ENCODE results near the gene RINT1. TPM values are rescaled to one million over a fixed set of nuclear protein-coding genes. Genes with fewer than 3 reads are reported as not detected.
"Not testable (repeated sequence)": the region's sequence is repeated elsewhere in the genome, so short reads cannot be mapped to it uniquely, and the experiment has no call there.

The RINT1 gene
- total RNA-seq, 2 experiments from 2014 or later = 21.7 to 22.5 TPM

DNA sequence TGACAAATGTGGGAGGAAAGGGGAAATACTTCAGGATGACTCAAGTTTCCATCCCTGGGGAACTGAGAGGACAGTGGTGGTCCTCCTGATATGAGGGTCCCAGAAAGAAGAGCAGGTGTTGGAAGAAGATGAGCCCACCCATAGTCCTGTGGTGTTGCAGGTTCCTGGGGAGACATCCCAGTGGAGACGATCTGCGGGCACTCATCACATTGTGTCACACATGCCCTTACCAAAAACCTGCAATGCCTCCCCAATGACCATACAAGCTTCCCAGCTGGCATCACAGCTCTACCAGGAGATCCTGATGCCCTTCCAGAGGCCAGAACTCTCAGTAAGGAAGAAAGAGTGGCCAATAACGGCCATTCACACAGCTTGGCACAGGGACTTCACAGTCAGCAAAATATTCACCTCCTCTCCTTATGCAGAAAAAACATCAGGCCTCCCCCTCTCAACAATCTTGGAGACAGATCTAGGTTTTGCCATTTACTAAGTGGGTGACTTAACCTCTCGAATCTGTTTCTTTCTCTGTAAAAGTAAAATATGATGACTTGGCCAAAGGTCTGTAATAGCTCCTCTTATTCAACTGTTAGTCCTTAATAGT lies 19.0 kb upstream of the RINT1 start:
- no peak for ATAC-seq
- ChIA-PET CTCF (no interaction called here), POLR2A (no interaction called here)
- Mint-ChIP-seq H3K36me3 (ENCODE audit: low read depth) (peaks cover 39% of the 10 kb centered on the region), H3K4me3 (no peak overlapping the region), H3K27ac (peak overlapping the region; percentile 65), H3K4me1 (ENCODE audit: low read depth) (peaks cover 26% of the 10 kb centered on the region), H3K27me3 (no peaks in the 10 kb centered on the region), H3K9me3 (no peaks in the 10 kb centered on the region)
- TF ChIP-seq, protein P1, sequence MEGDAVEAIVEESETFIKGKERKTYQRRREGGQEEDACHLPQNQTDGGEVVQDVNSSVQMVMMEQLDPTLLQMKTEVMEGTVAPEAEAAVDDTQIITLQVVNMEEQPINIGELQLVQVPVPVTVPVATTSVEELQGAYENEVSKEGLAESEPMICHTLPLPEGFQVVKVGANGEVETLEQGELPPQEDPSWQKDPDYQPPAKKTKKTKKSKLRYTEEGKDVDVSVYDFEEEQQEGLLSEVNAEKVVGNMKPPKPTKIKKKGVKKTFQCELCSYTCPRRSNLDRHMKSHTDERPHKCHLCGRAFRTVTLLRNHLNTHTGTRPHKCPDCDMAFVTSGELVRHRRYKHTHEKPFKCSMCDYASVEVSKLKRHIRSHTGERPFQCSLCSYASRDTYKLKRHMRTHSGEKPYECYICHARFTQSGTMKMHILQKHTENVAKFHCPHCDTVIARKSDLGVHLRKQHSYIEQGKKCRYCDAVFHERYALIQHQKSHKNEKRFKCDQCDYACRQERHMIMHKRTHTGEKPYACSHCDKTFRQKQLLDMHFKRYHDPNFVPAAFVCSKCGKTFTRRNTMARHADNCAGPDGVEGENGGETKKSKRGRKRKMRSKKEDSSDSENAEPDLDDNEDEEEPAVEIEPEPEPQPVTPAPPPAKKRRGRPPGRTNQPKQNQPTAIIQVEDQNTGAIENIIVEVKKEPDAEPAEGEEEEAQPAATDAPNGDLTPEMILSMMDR (IDR thresholded peaks at IDR 0.05) = no peak
- DNase-seq = no peak
- intact Hi-C loops (cut with micrococcal nuclease) = no loop called here

- ATAC-seq; H3K9me3 Mint-ChIP-seq; CTCF ChIA-PET; intact Hi-C loops (cut with micrococcal nuclease); POLR2A ChIA-PET; H3K4me3 Mint-ChIP-seq; DNase-seq; H3K27me3 Mint-ChIP-seq: not testable (repeated sequence)
- Mint-ChIP-seq H3K27ac (peak overlapping the region; percentile 70), H3K4me1 (ENCODE audit: low read depth) (peaks cover 31% of the 10 kb centered on the region), H3K36me3 (ENCODE audit: low read depth) (peaks cover 43% of the 10 kb centered on the region)
These were observed 16.4 kb upstream of the RINT1 start for GRCh38 chr7:105515610-105516009.

DNA sequence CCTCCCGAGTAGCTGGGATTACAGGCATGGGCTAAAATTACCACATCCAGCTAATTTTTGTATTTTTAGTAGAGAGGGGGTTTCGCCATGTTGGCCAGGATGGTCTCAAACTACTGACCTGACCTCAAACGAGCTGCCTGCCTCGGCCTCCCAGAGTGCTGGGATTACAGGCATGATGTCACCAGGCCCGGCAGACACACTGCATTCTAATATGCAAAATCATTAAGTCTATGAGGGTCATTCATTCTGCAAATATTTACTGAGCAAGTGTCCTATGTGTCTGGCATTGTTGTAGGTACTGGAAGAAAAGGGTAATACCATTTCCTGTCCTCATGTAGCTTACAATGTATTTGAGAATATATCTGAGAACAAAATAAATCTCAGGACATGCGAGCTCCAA lies 12.6 kb upstream of the RINT1 start:
- Mint-ChIP-seq H3K36me3 (ENCODE audit: low read depth) (peaks cover 32% of the 10 kb centered on the region), H3K9me3 (no peaks in the 10 kb centered on the region), H3K27me3 (no peaks in the 10 kb centered on the region), H3K4me3 (no peak overlapping the region), H3K27ac (no peak overlapping the region), H3K4me1 (ENCODE audit: low read depth) (peaks cover 27% of the 10 kb centered on the region)
- no peak for DNase-seq
- TF ChIP-seq, protein P1 (IDR thresholded peaks at IDR 0.05) = no peak
- ATAC-seq = no peak
- CTCF ChIA-PET = interaction anchor here (1.1 kb wide), 1 partner anchor 121 kb away, joined by 3 read pairs; no protein-coding TSS in a partner anchor
- intact Hi-C loops (cut with micrococcal nuclease) = no loop called here
- POLR2A ChIA-PET = interaction anchor here (1.0 to 1.6 kb wide), 5 partner anchors 10 to 267 kb away, joined by 3 to 5 read pairs (median 3); partner anchors contain the start of gene RINT1

DNA sequence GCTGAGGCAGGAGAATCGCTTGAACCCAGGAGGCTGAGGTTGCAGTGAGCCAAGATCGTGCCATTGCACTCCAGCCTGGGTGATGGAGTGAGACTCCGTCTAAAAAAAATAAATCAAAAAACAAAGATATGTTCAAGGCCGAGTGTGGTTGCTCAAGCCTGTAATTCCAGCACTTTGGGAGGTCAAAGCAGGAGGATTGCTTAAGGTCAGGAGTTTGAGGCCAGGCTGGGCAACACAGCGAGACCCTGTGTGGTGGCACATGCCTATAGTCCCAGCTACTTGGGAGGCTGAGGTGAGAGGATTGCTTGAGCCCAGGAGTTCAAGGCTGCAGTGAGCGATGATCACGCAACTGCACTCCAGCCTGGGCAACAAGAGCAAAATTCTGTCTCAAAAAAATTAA lies 11.4 kb upstream of the RINT1 start:
- Mint-ChIP-seq H3K4me1 (ENCODE audit: low read depth) (peaks cover 20% of the 10 kb centered on the region), H3K36me3 (ENCODE audit: low read depth) (peaks cover 26% of the 10 kb centered on the region), H3K4me3 (peak overlapping the region; percentile 95)
- POLR2A ChIA-PET = interaction anchor here (1.0 to 3.0 kb wide), 4 partner anchors 11 to 13 kb away, joined by 3 to 13 read pairs (median 4); partner anchors contain the start of gene RINT1
- DNase-seq; ATAC-seq; H3K27ac Mint-ChIP-seq; H3K9me3 Mint-ChIP-seq; intact Hi-C loops (cut with micrococcal nuclease); CTCF ChIA-PET; H3K27me3 Mint-ChIP-seq: not testable (repeated sequence)

GRCh38 chr7:105521027-105521716 lies 10.8 kb upstream of the RINT1 start:
- POLR2A ChIA-PET = interaction anchor here (1.0 to 3.0 kb wide), 2 partner anchors 11 to 12 kb away, joined by 3 to 13 read pairs; partner anchors contain the start of gene RINT1
- CTCF ChIA-PET = no interaction called here
- DNase-seq (peak; percentile 65), ATAC-seq (peak; percentile 38)
- H3K27me3 Mint-ChIP-seq = no peaks in the 10 kb centered on the region
- intact Hi-C loops (cut with micrococcal nuclease) = no loop called here
- peaks cover 20% of the 10 kb centered on the region for H3K4me1 Mint-ChIP-seq (ENCODE audit: low read depth)
- H3K9me3 Mint-ChIP-seq = no peaks in the 10 kb centered on the region
- peaks cover 26% of the 10 kb centered on the region for H3K36me3 Mint-ChIP-seq (ENCODE audit: low read depth)
- TF ChIP-seq, protein P1 (IDR thresholded peaks at IDR 0.05) = no peak
- peak overlapping the region; percentile 95 for H3K4me3 Mint-ChIP-seq
- H3K27ac Mint-ChIP-seq = peak overlapping the region; percentile 93
